ENCODE data around the gene TPSAB1.

TPSAB1 gene

DNA sequence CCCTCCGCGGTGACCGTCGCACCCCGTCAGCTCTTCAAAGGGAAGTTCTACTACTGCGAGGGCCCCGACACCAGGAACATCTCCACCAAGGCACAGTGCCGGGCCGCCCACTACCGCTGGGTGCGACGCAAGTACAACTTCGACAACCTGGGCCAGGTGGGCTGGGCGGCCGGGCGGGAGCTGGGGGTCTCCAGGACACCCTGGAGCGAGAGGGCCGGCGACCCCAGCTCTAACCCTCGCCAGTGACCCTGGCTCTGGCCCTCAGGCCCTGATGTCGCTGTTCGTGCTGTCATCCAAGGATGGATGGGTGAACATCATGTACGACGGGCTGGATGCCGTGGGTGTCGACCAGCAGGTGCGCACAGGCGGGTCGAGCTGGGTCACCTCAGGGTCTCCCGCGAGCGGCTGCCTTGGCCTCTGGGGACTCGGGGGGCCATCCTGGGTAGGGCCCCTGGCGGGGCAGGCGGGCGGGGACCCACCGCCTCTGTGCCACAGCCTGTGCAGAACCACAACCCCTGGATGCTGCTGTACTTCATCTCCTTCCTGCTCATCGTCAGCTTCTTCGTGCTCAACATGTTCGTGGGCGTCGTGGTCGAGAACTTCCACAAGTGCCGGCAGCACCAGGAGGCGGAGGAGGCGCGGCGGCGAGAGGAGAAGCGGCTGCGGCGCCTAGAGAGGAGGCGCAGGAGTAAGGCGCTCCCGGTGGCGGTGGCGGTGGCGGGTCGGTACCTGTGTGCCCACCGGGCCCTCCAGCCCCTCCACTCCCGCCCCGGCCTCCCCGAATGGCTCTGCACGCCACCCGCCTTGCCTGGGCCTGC, 28.8 kb upstream of the TPSAB1 start:
- DNase-seq = no peak

DNA sequence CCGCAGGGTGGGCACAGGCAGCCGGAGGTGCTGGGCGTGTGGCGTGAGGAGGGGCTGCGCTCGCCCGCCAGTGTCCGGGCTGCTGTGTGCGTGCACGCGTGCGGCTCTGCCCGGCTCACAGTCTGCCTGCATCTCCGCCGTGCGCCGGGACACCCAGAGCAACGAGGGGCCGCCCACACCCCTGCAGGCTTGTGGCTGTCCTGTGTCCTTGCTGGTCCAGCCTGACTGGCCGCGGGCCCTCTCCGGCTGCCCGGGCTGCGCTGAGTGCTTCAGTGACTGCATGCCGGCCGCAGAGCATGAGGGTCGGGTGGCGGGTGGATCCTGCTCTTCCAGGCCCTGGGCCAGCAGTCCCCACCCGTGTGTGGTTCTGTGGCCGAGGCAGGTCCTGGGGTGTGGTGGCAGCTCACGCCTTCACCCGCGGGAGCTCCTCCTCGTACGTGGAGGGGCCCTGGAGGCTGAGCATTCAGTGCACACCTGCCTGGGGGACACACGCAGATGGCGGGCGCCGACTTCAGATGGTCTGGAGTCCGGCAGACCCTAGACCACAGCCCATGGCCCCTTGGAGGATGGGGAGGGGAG, 27.8 kb upstream of the TPSAB1 start:
- no peak for DNase-seq

DNA sequence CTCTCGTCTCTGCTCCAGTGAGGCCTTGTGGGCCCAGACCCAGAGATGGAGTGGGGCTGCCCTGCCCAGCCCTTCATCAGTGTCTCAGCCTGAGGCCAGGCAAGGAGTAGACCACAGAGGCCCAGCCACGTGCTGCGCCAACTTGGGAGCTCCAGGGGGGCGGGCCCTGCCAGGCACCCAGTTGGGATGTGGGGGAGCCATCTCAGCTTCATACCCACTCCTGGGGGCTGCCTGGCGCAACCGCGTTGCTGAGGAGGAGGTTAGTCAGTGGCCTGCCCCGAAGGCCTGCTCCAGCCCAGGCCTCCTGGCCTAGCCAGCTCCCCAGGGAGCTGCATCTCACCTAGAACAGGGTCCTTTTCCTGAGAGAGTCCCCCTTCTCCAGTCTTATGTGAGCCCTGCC, 27.3 kb upstream of the TPSAB1 start:
- DNase-seq = no peak

DNA sequence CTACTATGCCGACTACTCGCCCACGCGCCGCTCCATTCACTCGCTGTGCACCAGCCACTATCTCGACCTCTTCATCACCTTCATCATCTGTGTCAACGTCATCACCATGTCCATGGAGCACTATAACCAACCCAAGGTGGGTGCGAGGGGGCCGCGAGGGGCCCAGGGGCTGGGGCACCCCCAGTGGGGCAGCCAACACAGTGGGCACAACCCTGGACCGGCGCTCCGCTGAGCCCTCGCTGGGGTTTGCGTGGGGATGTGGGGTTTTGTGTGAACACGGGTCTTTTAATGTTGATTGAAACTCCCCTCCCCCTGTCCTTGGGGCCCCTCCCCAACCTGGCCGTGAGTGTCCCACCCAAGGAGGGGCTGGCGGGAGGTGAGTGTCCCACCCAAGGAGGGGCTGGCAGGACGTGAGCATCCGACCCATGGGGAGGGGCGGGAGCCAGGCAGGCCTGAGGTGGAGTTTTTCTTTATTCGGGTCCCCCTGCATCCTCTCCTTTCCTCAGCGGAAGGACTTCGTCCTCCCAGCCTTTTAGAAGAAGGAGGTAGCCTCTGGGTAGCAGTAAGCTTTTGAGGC, 26.6 kb upstream of the TPSAB1 start:
- no peak for DNase-seq

DNA sequence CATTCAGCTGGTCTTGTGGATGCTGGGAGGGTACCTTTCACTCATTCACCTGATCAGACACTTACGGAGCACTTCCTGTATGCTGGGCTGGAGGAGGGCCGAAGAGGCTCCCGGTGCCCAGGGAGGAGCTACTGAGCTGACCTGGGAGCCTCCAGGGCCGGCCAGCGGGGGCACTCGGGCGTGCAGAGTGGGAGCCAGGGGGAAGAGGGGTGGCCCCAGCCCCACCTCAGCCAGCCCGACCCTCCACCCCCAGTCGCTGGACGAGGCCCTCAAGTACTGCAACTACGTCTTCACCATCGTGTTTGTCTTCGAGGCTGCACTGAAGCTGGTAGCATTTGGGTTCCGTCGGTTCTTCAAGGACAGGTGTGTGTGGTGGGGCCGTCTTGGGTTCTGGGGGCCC, 25.8 kb upstream of the TPSAB1 start:
- DNase-seq = no peak

DNA sequence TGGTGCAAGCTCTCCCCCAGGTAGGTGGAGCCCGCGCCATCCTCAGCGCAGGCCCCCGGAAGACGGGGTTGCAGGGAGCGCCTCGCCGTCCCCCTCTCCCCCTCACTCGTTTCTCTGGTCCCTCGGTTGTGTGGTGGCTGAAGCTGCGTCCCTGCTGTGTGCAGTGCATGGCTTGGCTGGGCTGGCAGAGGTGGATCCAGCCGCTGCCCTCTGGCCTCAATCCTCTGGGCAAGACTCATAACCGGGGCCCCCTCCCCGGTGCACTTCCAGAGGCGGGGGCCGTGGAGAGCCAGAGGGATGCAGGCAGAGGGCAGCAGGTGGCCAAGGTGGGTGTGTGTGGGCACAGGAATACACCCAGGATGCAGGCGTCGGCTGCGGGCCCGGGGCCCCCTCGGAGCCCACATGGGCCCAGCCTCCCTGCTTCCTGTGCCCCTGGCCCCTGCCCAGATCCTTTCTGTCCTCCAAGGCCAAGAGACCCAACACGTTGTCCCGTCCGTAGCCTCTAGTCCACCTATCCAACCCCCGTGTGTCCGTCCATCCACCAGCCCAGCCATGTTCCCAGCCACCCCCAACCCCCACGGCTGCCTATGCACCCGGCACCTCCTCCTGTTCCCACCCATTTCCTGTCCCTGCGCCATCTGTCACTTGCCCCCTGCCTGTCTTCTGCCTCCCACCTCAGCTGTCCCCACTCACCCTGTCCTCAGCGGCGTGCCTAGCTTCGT, 24.8 kb upstream of the TPSAB1 start:
- DNase-seq = no peak

DNA sequence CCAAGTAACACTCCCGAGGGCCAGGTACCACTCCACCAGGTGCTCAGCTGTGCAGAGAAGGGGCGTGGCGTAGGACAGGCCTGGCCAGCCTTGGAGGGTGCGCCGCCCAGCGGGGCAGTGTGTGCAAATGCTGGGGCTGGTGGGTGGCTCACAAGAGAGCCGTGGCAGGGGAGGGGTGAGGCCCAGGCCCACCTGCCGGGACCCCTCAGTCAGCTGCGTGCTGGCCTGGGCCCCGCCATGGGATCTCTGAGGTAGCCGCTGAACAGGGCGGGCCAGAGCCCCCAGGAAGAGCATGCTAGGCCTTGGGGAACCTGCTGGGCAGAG, 24.2 kb upstream of the TPSAB1 start:
- DNase-seq = no peak

DNA sequence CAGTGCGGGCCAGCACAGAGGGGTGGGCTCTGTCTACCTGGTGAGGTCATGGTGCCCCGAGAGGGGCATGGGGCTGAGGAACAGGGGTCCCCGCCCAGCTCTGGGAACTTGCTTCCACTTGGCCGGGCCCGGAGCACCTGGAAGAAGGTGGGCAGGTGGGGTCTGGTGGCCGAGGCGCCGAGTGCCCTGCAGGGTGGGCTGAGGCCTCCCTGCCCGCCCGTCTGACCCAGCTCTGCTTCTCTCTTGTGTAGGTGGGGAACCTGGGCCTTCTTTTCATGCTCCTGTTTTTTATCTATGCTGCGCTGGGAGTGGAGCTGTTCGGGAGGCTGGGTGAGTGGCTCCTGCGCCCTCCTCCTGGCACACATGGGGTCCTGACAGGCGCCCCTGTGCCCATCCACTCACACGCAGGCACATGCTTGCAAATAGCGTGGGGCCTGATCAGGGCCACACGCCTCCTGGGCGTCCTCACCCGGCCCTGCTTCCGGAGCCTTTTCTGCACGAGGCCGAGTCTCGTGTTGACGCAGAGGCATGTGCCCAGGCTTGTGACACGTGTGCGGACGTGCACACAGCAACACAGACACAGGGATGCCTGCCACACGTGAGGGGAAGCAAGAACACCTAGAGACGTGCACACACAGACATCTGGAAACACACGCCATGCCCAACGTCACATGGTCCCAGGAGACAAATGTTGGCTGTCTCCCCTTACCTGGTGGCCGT, 23.7 kb upstream of the TPSAB1 start:
- no peak for DNase-seq

DNA sequence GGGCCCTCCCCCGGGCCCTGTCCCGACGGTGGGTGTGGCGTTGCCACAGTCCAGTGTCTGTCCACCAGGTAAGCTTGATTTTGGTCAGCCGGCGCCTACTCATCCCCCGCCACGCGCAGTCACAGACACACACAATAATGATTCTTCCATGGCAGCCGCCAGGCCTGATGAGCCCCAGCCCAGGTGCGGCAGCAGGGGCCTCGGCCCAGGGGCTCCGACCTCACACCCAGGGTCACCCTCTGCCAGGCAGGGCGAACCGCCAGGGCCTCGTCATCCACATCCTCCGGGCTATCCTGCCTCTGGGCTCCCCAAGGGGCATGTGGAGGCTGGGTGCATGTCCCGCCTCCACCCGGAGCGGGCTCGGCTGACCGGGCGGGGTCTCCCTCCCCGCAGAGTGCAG, 23.0 kb upstream of the TPSAB1 start:
- no peak for DNase-seq

DNA sequence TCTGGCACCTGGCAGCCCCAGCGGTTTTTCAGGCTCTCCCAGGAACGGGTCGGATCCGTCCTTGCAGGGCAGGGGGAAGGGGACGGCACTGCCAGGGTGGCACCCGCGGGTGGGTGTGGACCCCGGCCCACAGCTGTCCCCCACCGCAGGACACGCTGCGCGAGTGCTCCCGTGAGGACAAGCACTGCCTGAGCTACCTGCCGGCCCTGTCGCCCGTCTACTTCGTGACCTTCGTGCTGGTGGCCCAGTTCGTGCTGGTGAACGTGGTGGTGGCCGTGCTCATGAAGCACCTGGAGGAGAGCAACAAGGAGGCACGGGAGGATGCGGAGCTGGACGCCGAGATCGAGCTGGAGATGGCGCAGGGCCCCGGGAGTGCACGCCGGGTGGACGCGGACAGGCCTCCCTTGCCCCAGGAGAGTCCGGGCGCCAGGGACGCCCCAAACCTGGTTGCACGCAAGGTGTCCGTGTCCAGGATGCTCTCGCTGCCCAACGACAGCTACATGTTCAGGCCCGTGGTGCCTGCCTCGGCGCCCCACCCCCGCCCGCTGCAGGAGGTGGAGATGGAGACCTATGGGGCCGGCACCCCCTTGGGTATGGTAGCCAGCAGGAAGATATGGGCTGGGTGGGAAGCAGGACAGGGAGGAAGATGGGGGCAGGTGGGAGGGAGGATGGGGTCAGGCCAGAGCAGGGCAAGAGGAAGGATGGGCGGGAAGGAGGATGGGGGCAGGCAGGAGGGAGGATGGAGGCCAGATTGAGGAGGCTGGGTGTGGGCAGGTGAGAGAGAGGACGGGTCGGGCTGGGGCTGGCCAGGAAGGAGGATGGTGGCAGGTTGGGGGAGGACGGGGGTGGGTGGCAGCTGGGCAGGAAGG, 22.2 kb upstream of the TPSAB1 start:
- DNase-seq = no peak

DNA sequence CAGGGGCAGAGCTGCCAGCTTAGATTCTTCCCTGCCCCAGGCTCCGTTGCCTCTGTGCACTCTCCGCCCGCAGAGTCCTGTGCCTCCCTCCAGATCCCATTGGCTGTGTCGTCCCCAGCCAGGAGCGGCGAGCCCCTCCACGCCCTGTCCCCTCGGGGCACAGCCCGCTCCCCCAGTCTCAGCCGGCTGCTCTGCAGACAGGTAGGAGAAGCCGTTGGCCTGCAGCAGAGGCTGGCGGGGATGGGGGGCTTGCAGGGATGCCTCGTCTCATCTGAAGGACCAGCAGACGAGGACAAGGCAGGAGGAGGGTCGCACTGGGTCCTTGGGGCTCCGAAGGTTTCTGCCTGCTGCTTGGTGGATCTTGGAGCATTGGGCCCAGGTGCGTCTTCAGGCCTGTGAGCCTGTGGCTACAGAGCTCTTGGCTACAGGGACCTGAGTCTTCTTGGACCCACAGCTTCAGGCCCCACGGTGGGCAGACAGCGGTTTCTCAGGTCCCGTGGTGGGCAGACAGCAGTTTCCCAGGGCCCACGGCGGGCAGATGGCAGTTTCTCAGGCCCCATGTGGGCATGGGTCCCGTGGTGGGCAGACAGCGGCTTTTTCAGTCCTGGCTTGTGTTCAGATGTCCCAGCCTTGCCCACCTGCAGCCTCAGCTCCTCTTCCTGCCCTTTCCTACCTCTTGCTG, 21.4 kb upstream of the TPSAB1 start:
- no peak for DNase-seq

DNA sequence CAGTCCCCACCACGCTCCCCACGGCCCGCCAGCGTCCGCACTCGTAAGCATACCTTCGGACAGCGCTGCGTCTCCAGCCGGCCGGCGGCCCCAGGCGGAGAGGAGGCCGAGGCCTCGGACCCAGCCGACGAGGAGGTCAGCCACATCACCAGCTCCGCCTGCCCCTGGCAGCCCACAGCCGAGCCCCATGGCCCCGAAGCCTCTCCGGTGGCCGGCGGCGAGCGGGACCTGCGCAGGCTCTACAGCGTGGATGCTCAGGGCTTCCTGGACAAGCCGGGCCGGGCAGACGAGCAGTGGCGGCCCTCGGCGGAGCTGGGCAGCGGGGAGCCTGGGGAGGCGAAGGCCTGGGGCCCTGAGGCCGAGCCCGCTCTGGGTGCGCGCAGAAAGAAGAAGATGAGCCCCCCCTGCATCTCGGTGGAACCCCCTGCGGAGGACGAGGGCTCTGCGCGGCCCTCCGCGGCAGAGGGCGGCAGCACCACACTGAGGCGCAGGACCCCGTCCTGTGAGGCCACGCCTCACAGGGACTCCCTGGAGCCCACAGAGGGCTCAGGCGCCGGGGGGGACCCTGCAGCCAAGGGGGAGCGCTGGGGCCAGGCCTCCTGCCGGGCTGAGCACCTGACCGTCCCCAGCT, 20.3 kb upstream of the TPSAB1 start:
- DNase-seq = no peak

DNA sequence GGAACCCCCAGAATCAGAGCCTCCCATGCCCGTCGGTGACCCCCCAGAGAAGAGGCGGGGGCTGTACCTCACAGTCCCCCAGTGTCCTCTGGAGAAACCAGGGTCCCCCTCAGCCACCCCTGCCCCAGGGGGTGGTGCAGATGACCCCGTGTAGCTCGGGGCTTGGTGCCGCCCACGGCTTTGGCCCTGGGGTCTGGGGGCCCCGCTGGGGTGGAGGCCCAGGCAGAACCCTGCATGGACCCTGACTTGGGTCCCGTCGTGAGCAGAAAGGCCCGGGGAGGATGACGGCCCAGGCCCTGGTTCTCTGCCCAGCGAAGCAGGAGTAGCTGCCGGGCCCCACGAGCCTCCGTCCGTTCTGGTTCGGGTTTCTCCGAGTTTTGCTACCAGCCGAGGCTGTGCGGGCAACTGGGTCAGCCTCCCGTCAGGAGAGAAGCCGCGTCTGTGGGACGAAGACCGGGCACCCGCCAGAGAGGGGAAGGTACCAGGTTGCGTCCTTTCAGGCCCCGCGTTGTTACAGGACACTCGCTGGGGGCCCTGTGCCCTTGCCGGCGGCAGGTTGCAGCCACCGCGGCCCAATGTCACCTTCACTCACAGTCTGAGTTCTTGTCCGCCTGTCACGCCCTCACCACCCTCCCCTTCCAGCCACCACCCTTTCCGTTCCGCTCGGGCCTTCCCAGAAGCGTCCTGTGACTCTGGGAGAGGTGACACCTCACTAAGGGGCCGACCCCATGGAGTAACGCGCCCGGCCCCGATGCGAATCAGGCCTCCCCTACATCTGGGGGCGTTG, 19.5 kb upstream of the TPSAB1 start:
- no peak for DNase-seq

DNA sequence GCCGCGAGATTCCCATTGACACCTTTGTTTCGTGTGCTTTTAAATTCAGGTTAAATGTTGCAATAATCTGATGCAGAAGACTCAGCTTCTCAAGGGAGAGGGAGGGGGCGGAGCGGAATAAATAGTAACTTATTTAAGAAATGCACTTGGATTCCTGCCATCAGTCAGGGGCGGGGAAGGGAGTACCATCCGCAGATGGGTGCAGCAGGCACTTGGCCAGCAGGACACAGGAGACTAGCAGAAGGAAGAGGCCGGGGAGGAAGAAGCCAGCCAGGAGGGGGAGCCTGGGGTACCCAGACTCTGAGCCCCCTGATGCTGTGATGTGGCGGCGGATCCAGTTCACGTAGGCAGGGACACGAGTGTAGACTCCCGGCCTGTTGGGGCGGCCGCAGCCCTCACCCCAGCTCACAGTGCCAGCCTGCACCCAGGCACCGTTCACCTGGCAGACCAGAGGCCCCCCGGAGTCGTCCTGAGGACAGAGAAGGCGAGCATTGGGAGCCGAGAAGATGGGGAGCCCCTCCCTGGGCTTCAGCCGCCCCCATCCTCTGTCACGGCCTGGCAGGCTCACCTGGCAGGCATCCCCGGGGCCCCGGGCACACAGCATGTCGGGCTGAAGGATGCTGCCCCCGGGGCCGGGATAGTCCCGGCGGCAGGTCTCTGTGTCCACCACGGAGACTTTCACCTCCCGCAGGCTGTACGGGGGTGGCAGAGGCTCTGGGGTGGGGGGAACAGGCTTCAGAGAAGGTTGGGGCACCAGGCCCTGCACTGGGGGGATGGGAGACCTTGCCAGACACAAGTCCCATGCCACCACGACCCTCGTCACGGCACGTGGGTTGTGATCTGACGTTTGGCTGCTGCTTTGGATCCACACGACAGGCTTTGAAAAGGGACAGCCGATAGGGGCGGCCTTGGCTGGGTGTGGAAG, 18.6 kb upstream of the TPSAB1 start:
- DNase-seq = no peak

DNA sequence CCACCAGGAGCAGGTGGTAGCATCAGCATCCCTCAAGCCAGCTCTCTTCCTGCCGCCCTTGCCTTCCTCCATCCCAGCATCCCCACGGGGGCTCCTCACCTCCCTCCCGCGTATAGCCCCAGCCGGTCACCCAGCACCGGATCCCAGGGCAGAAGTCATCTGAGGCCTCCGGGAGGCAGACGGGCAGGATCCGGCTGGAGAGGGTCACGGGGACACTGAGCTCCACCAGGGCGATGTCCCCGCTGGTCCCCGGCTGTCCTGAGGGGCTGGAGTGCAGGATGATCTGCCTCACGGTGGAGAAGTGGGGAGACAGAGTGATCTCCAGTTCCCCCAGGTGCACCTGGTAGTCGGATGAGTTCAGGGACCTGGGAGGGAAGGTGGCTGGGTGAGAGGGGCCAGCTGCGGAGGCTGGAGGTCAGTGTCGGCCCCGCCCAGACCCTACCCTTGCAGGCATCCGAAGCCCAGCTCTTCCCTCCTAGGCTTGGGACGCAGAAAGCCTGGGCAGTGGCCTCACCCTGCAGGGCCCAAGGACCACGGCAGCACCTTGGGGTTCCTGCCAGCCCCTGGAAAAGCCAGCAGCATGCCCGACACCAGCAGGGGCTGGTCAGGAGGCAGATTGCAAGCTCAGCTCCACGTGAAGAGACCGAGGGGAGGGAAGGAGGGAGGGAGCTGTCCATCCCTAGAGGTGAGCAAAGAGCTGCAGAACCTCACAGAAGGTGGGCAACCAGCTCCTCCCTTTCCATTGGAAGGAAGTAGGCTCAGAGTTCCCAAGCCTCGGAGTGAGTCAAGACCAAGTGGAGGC, 17.8 kb upstream of the TPSAB1 start:
- no peak for DNase-seq

DNA sequence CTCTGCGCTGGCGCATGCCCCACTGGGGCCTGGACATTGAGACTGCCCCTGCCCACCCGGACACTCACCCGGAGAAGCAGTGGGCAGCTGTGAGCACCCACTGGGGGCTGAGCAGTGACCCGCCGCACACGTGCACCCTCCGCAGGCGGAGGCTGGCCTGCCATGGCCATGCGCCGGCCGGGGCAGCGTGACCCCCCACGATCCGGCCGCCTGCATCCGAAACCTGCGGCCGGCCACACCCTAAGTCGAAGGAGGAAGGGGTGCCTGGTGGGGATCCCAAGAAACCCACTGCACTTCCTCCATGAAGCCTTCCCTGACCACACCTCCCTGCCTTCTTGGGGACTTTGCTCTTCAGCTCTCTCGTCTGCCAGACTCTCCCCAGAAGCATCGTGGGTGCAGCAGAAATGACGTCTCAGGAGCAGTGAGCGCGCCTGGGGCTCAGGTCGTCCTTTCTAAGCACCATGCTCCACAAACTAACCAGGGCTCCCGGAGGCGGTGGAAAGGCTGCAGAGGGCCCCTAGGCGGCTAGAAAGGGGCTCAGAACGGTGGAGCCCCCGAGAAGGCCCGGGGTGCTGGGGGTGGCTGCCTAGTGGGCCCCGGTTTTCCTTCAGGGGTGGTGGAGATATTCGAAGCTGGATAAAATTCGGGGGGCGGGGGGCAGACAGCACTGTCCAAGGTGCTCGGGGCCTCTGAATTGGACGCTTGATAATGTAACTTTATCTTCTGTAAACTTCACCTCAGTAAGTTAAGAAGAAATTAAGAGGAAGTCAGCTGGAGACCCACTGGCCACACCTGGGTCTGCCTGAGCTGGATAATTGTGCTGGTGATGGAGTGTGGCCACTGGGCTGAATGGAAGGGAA, 16.9 kb upstream of the TPSAB1 start:
- no peak for DNase-seq

DNA sequence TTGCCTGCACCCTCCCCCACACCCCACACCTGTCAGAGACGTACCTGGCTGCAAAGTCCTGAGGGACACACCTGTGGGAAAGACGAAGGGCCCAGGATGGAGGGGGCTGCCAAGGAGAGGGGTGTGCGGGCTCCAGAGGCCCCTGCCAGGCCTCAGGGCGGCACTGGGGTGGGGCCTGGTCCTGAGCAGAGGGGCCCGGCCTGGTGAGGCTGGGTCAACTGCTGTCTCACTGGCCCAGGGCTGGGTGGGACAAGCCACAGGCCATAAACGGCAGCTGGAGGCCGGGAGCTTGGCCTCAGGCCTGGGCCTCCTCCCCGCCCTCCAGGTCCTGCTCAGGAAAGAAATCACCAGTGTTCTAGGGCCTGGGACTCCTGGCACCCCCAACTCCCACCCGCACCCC, 15.9 kb upstream of the TPSAB1 start:
- DNase-seq = no peak

Measured in CD4-positive, alpha-beta T cell treated with Interleukin-15 for 1 hour (primary cell).